T-helper 22 cell (primary cell): ENCODE measurements around the gene PTPRM.

Experiments used
- DNase-seq: peaks from one replicate; pipeline ENCODE4 v3.0.0-alpha.2; 2020; ENCODE audit warnings: low read depth

The PTPRM gene

GRCh38 chr18:7898181-7898580 lies 331.1 kb downstream of the PTPRM start:
- no peak for DNase-seq

GRCh38 chr18:7899078-7899477 lies 332.0 kb downstream of the PTPRM start:
- no peak for DNase-seq

- DNase-seq: no peak
Observed at GRCh38 chr18:7900091-7900490, 333.0 kb downstream of the PTPRM start.

- no peak for DNase-seq
Observed at GRCh38 chr18:7901657-7902056, 334.5 kb downstream of the PTPRM start.

- no peak for DNase-seq
Observed at GRCh38 chr18:7902399-7902839, 335.3 kb downstream of the PTPRM start.

DNA sequence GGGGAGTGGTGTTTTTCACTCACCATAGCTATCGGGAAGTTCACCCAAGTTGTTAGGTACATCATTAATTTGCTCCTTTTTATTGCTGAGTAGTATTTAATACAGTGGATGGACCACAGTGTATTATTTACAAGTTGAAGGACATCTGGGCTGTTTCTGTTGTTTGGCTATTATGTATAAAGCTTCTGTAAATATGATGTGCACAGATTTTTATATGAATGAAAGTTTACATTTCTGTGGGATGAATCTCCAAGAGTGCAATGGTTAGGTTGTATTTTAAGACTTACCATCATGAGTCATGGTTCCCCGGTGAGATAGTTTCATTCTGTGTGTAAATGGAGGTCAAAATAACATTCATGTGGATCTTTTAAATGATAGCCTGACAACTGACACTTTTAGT lies 337.4 kb downstream of the PTPRM start:
- DNase-seq: no peak

- DNase-seq: no peak
Observed at GRCh38 chr18:7908681-7909299, 341.7 kb downstream of the PTPRM start.

DNA sequence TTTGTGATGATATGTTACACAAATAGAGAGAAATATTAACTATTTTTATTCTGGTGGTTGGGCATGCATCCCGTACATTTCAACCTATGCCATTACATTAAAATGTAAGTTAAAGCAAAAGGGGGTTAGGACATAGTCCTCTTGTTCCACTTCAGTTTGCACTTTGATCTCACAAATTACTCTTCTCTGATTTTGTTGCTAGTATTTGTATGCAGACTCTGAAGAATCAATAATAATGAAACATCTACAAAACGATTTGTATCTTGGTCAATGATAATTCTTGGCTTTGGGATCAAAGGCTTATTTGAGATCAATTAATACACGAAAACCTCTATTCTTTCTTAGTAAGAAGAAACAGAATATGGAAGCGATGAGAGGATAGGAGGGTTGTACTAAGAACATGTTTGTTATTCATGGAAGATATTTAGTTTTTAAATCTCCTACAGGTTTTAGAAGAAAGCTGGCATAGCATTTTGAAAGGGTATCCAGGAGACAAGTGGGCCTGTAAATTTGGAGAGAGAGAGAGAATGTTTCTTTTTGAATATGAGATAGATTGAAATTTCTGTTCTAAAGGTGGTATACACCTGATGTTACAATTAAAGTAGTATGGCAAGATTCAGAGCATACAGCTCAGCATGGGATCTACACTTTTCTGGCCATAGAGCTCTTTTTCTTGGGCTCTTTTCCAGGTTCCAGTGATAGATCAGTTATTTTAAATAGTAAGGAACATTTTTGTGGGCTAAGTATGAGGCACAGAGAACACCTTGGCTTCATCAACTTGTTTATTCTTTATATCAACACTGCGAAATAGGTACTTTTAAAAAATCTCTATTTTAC lies 347.9 kb downstream of the PTPRM start:
- DNase-seq: no peak

DNA sequence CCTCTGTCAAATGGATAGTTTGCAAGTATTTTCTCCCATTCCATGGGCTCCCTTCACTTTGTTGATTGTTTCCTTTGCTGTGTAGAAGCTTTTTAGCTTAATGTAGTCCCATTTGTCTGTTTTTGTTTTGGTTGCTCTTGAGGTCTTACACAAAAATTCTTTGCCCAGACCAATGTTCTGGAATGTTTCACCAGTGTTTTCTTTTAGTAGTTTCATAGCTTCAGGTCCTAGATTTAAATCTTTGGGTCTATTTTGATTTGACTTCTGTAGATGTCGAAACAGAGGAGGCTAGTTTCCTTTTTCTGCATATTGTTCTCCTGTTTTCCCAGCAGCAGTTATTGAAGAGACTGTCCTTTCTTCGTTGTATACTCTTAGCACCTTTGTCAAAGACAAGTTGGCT lies 351.6 kb downstream of the PTPRM start:
- no peak for DNase-seq

DNA sequence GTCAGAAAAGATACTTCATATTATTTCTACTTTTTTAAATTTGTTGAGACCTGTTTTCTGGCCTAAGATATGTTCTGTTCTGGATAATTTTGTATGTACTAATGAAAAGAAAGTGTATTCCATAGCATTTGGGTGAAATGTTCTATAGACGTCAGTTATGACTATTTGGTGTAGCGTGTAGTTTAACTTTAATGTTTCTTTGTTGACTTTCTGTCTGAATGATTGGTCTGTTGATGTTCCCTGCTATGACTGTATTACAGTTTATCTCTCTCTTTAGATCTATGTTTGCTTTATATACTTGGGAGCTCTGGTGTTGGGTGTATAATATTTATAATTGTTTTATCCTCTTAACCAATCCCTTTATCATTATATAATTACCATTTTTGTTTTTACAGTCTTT lies 352.4 kb downstream of the PTPRM start:
- no peak for DNase-seq

GRCh38 chr18:7921938-7922587 lies 354.9 kb downstream of the PTPRM start:
- no peak for DNase-seq

GRCh38 chr18:7923105-7923504 lies 356.0 kb downstream of the PTPRM start:
- no peak for DNase-seq

DNA sequence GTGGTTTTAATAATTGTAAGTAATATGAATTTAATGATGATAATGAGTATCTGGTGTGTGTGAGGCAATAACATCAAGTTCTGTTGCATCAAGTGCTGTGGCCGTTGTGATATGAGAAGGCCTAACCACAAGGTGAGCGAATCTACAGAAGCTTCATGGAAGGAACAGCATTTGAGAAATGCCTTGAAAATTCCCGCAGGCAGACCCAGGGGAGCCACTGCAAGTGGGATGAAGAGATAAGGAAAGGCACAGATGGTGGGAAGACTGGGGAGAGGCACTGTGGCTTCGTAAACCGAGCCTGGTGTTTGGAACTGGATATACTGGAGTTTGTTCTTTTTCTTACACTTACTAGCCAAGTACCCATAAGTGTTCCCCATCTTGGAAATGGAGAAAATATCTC lies 357.5 kb downstream of the PTPRM start:
- no peak for DNase-seq

DNA sequence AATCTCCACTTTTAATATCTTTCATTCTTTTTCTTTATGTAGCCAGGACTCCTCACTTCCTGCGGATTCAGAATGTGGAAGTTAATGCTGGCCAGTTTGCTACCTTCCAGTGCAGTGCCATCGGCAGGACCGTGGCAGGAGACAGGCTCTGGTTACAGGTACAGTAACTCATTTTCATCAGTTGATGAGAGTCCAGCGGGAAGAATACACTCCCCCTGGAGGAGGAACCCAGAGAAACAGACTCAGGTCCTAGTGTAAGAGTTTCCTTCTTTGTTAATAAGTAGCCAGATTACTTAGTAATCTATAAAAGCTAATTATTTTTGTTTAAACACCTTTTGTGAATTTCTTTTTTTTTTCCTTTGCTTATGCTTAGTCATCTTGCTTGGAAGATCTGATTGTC lies 359.4 kb downstream of the PTPRM start:
- DNase-seq: no peak

- no peak for DNase-seq
Observed at GRCh38 chr18:7927119-7927518, 360.0 kb downstream of the PTPRM start.

DNA sequence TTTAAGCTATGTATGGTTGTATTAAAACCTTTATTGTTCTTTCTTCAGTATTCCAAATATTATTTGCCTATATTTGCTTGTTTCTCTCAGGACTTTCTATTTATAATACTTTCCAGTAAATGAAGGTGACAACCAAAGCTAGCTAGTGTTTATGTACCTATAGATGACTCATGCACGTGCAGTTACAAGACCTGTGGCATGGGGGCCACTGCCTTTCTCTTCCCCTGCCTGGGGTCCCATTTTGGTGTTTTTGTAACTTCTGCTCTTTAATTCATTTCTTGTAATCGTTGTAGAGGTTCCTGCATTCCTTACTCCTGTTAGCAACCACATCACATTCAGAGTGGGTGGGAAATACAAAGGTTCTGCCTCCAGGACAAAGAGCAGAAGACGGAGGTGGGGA lies 364.6 kb downstream of the PTPRM start:
- DNase-seq: no peak

GRCh38 chr18:7937268-7937667 lies 370.2 kb downstream of the PTPRM start:
- no peak for DNase-seq

DNA sequence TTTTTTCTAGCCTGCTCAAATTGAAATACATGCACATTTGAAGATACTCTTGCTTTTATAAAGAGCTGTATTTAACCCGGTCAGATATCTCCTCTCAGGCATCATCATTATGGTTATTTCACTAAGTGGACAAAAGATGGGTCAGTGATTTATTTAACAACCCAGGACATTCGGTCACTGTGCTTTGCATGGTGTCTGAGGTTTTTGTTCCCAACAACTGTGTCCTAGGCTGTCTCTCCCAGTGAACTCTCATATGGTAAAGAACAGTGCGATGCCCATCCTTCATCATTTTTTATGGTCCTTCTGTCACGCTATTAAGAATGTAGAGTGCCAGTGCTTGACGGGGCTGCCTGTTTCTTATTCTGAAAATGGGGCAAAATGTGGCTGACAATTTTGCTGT lies 372.4 kb downstream of the PTPRM start:
- DNase-seq: no peak

- no peak for DNase-seq
Observed at GRCh38 chr18:7940379-7940778, 373.3 kb downstream of the PTPRM start.

- DNase-seq: no peak
Observed at GRCh38 chr18:7940971-7941370, 373.9 kb downstream of the PTPRM start.

- no peak for DNase-seq
Observed at GRCh38 chr18:7941533-7941932, 374.4 kb downstream of the PTPRM start.

DNA sequence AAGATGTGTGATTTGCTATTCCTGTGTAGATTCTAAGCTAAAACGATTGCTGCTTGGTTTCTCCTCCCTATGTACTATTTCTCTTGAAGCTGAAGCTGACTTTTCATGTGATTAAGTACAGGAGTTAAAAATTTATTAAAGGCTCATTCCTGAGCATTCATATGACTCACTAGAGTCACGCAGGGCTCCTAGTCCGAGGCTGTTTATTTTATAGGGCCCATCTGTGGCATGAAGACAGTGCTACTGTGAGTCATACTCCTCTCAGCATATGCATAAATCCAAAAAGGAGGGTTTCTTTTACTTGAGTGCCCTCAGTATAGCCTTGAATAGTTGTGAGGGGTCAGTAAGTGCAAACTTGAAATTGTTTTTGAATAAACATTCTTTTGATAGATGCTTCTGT lies 378.8 kb downstream of the PTPRM start:
- DNase-seq: no peak

- DNase-seq: no peak
Observed at GRCh38 chr18:7946734-7947377, 379.7 kb downstream of the PTPRM start.
